Activated CD4-positive, alpha-beta T cell treated with anti-CD3 and anti-CD28 coated beads, Interleukin-2, amount 50 U/mL, for 24 hours (primary cell): ENCODE measurements around the gene BAG3.

ENCODE experiments used
- DNase-seq, 2 donors: peaks; one replicate each; pipeline ENCODE4 v3.0.0-alpha.2; 2020; ENCODE audit warnings: low read depth in 1 of 2, low spot score in 1 of 2

Gene BAG3

GRCh38 chr10:119725828-119726675 lies 74.9 kb downstream of the BAG3 start, which contains the start of gene INPP5F:
INPP5F (plus strand) TSS chr10:119726050; CDS start chr10:119726263, 213 bp downstream.
- peak; percentile 99 for DNase-seq

GRCh38 chr10:119726676-119727261 lies 75.6 kb downstream of the BAG3 start:
- DNase-seq: no peak
